GM19025 (cell line): ENCODE results near the gene DAPK3.
"Not testable (repeated sequence)": the region's sequence is repeated elsewhere in the genome, so short reads cannot be mapped to it uniquely, and the experiment has no call there.

Experiments used
- ATAC-seq: cut with Tn5 transposase; IDR thresholded peaks from one replicate; pipeline ENCODE4 v1.9.1; 2021; ENCODE audit warnings: mild to moderate bottlenecking, low read depth, moderate library complexity; ENCODE audit not compliant: unreplicated experiment

DAPK3 gene

DNA sequence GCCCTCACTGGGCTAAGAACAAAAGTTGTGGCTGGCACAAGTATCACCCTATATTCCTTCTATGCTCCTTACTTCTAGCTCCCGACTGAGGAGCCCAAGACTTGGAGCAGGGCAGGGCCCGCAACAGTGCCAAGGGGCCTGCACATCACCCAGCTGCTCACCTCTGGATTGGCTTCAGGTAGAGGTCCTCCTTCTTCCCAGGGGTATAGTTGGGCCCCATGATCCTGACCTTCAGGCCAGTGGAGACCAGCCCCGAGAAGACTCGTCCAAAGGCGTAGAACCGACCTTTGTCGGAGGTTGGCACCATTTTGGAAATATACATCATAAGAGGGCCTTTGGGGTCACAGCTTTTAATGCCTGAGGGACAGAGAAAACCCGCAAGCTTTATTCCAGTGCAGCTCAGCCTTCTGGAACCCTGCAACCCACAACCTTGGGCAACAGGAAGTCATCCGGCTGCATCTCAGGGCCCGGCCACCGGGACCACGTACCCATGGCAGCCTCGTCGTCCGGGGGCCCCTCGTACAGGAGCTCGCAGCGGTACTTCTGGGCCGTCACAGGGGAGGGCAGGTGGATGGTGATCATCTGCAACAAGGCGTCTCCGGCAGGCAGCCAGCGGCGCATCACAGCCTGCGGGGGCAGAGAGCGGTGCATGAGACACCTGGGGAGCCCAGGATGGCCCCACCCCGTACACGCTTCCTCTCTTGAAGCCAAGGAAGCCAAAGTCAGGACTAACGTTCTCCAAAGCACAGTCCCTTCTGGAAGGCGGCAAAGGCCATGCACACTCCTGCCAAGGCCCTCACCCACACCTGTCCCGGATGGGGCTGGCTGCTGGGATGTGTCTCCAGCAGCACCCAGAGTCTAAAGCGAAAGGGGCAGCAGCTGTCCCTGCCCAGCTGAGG, 9.7 kb upstream of the DAPK3 start:
- no peak for ATAC-seq

DNA sequence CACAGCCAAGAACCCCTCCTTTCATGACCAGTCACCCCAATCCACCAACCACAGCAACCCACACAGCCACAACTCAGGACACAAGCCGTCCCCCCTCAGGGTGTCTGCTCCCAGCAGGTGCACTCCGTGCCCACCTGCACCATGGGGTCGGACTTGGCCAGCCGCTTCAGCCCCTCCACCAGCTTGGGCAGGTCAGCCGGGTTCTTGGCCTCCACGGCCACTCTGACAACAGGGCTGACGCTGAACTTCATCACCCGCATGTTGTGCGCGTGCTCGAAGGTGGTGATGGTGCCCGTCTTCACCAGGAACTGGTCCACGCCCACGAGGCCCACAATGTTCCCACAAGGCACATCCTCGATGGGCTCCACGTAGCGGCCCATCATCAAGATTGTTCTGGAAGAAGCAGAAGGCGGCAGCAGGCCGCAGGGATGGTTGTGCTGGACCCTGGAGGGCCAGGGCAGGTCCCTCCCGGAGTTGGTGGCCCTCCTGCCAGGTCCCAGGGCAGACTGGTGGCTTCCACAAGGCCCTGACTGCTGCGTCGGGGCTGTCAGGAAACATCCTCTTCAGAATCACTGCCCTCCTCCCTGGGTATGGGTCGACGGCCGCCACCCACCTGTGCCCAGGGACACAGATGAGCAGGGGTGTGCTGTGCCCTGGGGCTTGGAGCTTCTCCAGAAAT, 8.9 kb upstream of the DAPK3 start:
- ATAC-seq: no peak

DNA sequence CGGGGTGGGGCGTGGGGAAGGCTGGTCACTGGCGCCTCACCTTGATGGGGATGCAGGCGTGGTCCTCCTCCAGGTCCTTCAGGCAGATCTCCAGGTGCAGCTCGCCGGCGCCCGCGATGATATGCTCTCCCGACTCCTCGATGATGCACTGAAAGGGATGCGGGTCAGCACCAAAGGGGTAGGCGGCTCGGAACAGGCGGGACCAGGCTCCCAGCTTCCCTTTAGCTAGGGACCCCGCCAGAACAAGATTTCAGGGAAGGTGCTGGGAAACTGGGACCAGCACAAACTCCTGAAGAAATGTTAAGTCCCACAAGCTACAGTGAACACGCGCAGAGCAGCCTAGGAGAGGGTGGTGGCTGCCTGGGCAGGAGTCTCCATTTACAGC, 8.4 kb upstream of the DAPK3 start:
- no peak for ATAC-seq

DNA sequence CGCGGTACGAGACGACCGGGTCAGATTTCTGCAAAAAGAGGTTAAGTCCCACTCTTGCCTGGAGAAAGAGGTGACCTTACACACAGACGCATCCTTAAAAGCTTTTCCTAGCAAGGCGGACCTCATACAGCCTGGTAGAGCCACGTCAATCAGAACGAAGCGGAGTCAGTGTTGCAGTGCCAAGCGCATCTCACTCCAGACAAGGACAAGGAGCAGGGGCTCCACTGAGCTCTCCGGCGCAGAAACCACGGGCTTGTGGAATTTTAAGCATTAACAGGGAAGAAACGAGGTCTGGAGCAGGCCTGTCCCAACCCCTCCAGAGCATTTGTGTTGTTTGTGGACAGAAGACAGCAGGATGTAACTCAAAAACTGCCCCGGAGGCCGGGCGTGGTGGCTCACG, 7.2 kb upstream of the DAPK3 start:
- no peak for ATAC-seq

DNA sequence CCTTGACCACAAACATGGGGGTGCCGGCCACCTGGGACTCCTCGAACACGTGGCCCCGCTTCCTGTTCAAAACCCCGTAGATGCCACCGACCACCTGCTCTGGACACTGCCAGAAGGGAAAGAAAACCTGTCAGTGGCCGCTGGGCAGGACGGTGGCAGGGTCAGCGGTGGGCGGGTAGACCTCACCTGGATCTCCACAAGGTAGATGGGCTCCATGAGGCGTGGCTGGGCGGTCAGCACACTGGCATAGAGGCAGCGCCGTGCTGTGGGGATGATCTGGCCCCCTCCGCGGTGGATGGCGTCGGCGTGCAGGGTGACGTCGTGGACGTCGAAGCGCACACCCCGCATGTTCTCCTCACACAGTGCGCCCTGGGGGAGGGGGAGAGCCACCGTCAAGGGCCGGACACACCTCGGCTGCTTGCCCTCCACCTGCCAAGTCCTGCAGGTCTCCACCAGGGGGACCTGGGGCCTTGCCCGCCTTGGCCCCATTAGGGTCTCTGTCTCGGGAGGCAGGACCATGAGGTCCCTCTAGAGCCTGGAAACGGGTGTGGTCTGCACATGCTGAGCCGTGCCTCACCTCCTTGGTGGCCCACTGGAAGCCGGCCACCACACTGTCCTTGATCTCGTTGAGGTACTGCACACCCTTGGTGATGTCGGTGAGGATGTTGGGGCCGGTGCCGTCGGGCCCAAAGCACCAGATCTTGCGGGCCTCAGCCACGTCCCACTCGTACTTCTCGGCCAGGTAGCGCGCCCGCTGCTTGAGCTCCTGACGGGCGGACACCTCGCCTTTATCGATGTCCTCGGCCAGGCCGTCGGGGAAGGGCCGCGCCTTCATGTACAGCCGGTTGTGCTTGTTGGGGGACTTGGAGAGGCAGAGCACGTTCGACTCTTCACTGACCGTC, 6.6 kb upstream of the DAPK3 start:
- no peak for ATAC-seq

DNA sequence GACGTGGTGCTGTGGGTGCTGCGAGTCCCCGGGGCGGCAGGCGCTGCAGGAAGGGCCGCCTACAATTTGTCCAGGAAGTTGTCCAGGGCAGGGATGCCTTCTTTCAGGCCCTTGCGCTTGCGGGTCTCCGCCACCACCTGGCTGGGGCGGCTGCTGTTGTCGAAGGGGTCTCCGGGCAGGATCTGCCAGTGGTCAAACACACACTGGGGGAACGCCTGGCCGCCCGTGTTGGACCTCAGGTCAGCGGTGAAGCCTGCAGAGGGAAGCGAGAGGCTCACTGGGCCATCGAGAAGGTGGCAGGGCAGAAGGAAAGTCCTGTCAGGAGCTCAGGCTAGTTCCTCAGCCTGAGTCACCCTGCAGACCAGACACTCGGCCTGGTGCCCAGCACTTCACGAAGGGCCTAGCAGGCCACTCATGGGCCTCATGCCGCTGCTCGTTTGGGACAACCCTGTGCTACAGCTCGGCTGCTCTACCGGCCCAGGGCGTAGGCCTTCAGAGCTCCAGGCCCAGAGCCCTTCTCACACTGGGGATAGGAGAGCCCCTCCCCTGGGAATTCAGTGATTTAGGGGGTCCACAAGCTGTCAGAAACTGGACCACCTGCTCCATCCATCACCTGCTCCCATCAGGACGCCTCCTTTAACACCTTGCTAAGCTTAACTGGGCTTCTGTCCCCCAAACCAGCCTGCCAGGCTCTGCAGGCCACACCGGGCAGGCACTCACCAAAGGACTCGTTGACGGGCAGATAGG, 5.8 kb upstream of the DAPK3 start:
- ATAC-seq: no peak

DNA sequence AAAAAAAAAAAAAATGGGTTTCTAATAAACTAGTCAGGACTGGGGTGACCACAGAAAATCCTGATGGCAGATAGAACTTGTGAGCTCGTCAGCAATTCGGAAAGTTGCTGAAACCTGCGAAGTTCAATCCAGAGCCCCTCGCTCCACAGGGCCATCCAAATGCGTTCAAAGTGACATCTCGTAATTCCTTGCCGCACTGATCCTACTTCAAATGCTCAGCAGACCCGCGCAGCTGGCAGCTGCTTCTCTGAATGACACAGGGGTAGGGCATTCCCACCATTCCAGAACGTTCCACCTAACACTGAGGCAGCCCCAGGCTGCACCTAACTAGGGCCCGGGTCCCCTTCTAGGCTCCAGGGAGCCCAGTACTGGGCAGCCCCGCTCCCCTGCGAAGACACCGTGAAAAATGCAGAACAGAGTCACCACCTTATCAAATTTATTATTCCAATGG, 4.8 kb upstream of the DAPK3 start:
- ATAC-seq: no peak

DNA sequence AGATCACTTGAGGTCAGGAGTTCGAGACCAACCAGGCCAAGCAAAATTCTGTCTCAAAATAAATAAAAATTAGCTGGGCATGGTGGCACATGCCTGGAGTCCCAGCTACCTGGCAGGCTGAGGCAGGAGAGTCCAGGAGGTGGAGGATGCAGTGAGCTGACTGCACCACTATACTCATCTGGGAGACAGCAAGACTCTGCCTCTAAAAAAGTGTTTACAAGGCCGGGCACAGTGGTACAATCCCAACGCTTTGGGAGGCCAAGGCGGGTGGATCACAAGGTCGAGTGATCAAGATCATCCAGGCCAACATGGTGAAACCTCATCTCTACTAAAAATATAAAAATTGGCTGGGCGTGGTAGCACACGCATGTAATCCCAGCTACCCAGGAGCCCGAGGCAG, 4.2 kb upstream of the DAPK3 start:
- no peak for ATAC-seq

DNA sequence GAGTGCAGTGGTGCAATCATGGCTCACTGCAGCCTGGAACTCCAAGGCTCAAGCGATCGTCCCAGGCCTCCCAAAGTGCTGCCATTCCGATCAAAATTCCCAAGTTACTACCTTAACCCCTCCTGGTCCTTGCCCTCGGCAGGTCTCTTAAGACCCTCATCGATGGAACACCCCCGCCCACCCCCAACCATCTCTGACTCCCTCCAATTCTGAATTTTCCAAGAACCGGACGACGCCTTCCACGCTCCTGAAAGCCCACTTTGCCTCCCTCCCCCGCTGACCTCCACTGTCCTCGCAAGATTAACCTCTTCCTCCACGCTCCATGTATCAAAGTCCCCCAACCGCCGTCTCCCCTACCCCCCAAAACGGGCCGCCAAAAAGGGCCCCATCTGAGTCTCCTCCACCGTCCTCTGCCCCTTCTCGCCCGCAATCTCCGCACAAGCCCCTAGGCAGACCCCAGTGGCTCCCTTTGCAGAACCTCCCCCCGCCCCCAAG, 539 bp downstream of the DAPK3 start:
- no peak for ATAC-seq

DNA sequence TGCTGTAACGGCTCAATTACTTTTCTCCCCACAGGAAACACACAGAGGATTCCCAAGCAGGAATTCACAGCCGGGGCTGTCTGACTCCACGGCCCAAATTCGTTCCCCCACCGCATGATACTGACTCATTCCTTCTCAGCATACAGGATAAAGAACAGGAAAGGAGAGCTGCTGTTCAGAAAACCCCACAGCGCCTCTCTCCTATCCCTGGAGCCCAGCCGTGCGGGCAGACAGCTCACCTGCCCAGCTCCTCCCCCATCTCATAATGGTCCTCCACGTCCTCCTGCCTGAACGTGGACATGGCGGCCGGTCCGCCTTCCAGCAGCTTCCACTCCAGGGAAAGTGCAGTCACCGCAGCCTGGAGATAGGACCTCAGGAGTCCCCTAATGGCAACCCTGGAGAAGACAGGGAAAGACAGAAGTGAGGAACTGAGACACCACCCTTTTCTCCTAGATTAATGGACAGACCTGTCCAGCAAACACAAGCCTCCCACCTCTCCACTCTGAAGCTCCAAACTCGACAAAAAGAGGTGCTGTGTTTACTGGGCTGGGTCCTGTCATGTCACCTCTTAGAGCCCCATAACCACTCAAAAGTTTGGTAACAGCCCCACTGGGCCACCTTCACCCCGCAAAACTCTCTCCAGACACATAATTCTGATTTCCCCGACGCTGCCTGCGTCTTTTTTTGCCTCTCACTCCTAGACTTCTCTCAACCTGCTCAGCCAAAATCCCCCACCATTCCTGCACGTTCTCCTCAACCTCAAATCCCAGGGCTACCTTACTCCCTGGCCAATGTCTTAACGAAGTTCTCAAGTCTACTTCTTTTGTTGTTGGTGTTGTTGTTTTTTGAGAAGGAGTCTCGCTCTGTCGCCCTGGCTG, 1.2 kb downstream of the DAPK3 start:
- no peak for ATAC-seq

DNA sequence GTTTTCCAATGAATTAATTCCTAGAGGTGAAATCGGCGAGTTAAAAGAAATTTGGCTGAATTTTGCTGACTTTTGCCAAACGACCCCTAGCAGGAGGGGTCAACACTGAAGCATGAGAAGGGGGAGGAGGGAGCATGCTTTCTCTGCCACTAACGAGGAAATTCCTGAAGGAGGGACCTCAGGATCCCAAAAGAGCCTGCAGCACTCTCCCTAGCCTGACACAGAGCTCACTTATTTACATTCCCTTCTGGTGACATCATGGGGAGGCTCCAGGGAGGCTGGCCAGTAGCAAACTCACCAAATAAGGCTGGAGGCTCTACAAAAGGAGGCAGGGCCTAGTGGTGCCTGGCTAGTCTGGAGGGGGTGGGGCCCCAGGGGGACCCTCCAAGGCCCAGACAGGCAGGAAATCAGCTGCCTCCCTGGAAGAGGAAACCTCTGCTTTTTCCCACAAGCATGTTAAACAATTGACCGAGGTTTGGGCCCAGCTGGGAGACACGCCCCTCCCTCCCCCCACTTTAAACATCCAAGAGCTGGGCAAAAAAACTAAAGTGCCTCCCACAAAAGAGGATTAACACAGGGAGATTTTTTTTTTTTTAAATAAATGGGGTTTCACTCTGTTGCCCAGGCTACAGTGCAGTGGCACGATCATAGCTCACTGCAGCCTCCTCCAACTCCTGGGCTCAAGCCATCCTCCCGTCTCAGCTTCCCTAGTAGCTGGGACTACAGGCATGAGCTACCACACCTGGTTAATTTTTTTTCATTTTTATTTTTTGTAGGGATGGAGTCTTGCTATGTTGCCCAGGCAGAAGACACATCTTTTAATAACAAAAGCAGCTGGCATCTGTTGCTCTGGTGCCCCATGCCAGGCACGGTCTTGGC, 2.1 kb downstream of the DAPK3 start:
- ATAC-seq: no peak

DNA sequence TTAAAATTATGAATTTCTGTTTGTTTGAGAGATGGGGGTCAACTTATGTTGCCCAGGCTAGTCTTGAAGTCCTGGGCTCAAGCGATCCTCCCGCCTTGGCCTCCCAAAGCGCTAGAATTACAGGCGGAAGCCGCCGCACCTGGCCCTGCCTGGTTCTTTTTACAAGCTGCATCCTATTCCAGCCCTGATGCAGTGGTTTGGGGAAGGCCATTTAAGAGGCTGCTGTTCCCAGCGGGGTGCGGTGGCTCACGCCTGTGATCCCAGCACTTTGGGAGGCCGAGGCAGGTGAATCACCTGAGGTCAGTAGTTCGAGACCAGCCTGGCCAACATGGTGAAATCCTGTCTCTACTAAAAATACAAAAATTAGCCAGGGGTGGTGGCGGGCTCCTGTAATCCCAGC, 2.9 kb downstream of the DAPK3 start:
- ATAC-seq: not testable (repeated sequence)

DNA sequence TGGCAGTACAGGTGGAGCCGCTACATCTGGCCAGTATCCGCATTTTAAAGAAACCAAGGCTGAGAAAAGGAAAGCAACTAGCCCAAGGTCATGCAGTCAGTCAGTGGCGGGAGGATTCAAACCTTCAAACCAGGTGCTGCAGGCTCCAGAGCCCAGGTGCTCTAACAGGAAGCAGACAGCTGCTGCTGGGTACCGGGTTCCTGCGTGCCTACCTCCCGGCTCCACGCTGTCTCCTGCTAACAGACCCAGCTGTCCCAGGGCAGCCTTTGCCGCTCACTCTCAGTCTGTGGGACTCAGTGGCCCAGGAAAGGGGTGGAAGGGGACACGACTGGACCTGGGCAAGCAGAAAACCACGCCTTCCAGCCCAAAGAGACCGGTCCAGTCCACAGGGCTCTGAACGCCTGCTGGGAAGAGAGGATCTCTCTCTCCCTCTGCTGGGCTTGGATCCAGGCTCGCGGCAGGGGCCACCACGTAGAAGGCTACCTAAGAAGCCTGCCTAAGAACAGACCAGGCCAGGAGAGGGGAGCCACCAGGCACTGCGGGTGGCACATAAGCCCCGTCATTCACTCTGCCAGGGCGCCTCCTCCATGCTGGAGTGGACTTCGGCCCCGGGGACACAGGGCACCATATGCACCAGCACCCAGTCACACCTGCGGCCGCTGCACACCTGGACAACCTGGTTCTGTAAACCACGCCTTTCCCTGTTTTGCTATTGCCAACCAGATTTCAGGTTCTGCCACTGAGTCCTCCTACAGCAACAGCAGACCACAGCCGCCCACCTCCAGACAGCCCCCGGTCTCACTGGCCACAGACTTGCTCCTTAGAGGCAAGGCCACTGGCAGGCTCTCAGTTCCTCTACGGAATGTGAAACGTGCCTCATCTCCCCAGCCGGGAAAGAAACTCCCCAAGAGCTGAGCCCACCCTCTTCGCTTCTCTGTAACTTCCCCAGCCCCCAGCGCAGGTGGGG, 4.6 kb downstream of the DAPK3 start:
- no peak for ATAC-seq

DNA sequence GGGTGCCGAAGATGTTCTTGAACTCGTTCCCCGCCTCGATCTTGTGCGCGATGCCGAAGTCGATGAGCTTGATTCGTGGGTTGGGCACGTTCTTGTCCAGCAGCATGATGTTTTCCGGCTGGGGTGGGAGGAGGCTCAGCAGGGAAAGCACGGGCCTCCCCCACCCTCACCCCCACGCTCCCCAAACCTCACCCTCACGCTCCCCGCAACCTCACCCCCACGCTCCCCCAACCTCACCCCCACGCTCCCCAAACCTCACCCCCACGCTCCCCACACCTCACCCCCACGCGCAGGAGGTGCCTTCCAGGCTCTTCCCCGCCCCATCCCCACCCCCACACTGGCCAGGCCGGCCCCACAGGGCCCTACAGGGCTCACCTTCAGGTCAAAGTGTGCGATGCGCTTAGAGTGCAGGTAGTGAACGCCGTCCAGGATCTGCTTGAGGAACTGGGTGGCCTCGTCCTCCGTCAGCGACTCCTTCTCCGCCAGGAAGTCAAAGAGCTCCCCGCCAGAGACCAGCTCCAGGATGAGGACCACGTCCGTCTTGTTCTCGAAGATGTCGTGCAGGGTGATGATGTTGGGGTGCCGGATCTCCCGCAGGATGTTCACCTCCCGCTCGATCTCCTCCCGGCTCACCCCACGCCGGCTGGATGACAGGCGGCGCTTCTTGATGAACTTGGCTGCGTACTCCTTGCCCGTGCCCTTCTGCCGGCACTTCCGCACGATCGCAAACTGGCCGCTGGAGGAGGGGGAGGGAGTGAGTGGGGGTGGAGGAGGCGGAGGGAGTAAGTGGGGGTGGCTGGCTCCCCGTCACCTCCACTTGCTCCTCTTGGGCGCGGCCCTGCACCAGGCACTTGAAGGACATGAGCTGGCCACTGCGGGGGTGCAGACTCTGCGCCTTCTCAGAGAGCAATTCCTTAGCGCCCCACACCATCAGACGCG, 6.4 kb downstream of the DAPK3 start:
- no peak for ATAC-seq

DNA sequence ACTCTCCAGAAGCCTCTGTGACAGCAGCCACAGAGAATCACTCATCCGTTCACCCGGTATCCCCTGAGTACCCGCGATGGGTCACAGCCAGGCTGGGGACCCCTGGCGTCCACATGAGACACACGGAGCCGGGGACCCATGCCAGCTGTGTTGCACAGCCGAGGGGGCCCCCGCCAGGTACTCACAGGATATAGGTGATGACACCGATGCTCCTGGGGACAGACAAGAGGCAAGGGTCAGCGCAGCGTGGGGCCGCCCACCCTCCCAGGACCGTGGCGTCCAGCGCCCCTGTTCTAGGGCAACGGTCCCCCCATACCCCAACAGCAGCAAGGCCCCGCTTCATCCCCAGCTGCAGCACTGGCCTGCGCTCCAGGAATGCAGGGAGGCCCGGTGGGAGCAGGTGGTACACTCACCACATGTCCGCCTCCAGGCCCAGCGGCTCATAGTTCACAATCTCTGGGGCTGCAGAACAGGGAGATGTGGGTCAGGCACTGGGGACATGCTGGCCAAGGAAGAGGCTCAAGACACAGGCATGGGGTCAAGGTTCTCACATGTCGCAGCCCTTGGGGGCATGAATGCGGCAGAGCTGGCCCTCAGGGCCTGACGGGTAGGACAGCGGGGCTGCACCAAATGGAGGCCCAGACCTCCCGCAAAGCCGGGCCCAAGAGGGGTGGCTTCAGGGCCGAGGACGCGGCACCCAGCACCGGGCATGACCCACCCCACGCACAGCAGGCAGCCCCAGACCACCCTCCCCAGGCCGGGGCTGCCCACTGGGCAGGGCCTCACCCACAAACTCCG, 7.2 kb downstream of the DAPK3 start:
- ATAC-seq: no peak
